ENCODE data around the gene PARN.
A peak's percentile ranks its signal among the peaks of the same experiment; 100 is the strongest.
"Not testable (repeated sequence)": the region's sequence is repeated elsewhere in the genome, so short reads cannot be mapped to it uniquely, and the experiment has no call there.

PARN gene

DNA sequence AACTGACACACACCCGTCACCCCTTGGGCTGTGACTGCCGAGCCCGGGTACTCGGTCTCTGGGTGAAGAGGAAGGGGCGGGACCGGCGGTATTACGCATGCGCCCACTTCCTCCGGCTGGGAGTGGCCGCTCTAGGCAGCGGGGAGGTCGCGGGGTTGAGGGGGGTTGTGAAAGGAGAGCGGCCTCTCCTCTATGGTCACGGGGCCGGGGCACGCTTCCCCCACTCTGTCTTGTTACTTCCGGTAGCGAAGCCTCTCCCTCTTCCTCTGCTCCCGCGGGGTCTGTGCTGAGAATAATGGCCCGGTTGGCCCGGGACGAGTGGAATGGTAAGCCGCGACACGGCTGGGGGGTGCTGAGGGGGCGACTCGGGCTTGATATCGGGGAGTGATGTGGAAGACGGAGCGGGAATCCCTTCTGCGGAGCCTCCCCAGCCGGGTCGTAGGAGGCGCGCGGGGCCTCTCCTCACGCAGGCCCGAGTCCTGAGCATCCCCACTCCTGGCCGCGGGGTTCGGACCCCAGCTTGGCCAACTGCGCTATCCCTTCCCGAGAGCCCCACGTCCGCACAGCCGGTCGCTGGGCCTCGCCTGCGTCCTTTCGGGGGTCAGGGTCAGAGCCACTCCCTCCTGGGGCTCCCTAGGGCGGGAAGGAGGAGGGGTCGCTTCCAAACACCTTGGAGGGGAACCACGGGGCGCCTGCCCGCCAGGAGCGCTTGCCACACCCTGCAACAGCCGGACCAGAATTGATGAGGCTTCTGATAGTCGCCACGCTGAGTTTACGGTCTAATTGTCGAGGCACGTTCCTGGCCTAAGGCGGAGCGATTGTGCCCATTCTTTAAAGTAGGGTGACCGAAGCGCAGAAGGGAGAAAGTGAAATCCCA lies 2.9 kb upstream of the PARN start, which contains the start of gene BFAR:
TSS of gene BFAR (plus strand) at position 259 of the 877 bp plus-strand sequence. CDS start 11,396 bp downstream, outside the sequence.
- peak; percentile 99 for DNase-seq (ENCODE audit: low read depth)

DNA sequence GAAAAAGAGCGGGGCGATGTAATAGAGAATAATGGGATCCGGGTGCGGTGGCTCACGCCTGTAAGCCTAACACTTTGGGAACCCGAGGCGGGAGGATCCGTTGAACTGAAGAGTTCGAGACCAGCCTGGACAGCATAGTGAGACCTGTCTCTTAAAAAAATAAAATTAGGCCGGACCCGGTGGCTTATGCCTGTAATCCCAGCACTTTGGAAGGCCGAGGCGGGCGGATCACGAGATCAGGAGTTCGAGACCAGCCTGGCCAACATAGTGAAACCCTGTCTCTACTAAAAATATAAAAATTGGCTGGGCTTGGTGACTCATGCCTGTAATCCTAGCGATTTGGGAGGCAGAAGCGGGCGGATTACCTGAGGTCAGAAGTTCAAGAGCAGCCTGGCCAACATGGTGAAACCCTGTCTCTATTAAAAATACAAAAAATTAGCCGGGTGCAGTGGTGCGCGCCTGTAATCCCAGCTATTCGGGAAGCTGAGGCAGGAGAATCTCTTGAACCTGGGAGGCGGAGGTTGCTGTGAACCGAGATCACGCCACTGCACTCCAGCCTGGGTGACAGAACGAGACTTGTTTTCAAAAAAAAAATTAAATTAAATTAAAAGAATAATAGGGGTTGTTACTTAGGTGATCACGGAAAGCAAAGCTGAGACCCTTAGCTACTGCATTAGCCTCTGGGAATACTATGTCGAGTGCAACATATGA lies 715 bp upstream of the PARN start:
- DNase-seq (ENCODE audit: low read depth): not testable (repeated sequence)

- no peak for DNase-seq (ENCODE audit: low read depth)
Observed at GRCh38 chr16:14629612-14629918, 495 bp downstream of the PARN start.

- peak; percentile 7 for DNase-seq (ENCODE audit: low read depth)
Observed at GRCh38 chr16:14628806-14629611, 1.1 kb downstream of the PARN start.

GRCh38 chr16:14627078-14627477 lies 3.0 kb downstream of the PARN start:
- no peak for DNase-seq (ENCODE audit: low read depth)

GRCh38 chr16:14618566-14618965 lies 11.5 kb downstream of the PARN start:
- DNase-seq (ENCODE audit: low read depth): no peak

DNA sequence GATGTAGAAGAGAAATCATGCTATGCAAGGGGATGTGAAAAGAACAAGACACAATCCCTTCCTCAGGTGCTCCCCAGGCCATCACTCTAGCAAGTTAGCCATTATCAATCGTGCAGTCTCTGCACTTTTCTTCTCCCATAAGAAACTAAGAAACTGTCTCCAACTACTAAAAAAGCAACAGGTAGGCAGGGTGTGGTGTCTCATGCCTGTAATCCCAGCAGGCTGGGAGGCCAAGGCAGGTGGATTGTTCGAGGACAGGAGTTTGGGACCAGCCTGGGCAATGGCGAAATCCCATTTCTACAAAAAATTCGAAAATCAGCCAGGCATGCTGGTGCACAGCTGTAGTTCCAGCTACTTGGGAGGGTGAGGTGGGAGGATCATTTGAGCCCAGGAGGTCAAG lies 13.8 kb downstream of the PARN start:
- DNase-seq (ENCODE audit: low read depth): no peak

DNA sequence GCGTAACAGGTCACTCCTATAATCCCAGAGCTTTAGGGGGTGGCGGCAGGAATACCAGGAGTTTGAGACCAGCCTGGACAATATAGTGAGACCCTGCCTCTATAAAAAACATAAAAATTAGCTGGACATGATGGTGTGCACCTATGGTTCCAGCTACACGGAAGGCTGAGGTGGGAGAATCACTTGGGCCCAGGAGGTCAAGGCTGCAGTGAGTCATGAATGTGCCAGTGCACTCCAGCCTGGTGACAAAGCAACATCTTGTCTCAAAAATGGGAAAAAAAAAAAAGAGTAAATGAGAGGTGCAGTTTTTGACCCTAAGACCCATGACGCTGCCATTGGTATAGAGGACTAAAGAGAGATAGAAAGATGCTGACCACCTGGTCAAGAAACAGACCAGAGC lies 16.1 kb downstream of the PARN start:
- DNase-seq (ENCODE audit: low read depth): no peak

DNA sequence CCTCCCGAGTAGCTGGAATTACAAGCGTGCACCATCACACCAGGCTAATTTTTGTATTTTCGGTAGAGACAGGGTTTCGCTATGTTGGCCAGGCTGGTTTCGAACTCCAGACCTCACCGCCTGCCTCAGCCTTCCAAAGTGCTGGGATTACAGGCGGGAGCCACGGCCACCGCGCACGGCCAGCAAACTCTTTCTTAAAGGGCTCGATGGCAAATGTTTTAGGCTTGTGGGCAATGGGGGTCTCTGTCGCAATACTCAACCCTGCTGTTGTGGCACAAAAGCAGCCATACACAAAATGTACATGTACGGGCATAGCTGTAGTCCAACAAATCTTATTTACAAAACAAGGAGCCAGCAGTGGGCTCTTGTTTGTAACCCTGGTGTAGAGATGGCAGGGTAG lies 18.4 kb downstream of the PARN start:
- DNase-seq (ENCODE audit: low read depth): no peak

DNA sequence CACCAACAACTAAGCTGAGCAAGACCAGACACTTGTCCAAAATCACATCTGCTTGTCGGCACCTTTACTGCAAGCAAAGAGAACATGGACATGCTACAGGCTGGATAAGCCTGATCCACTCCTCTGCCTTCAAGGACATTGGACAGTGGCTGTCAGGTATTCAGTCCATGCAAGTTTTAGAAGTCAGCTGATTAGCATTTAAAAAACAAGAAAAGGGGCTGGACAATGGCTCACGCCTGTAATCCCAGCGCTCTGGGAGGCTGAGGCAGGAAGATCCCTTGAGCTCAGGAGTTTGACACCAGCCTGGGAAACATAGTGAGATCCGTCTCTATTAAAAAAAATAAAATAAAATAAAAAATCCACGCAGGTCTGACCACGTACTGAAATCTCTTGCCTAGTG lies 20.3 kb downstream of the PARN start:
- DNase-seq (ENCODE audit: low read depth): no peak

GRCh38 chr16:14608604-14609003 lies 21.5 kb downstream of the PARN start:
- DNase-seq (ENCODE audit: low read depth): no peak

- no peak for DNase-seq (ENCODE audit: low read depth)
Observed at GRCh38 chr16:14608111-14608566, 21.9 kb downstream of the PARN start.

DNA sequence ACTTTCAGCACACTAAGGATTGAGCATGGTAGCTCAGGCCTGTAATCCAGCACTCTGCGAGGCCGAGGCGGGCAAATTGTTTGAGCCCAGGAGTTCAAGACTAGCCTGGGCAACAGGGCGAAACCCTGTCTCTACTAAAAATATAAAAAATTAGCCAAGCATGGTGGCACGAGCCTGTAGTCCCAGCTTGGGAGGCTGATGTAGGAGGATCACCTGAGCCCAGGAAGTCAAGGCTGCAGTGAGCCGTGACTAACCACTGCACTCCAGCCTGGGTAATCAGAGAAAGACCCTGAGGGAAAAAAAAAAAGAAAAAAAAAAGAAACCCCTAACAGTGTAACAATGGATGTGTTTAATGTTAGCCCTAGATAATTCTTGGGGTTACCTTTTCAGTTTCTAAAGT lies 24.0 kb downstream of the PARN start:
- no peak for DNase-seq (ENCODE audit: low read depth)

DNA sequence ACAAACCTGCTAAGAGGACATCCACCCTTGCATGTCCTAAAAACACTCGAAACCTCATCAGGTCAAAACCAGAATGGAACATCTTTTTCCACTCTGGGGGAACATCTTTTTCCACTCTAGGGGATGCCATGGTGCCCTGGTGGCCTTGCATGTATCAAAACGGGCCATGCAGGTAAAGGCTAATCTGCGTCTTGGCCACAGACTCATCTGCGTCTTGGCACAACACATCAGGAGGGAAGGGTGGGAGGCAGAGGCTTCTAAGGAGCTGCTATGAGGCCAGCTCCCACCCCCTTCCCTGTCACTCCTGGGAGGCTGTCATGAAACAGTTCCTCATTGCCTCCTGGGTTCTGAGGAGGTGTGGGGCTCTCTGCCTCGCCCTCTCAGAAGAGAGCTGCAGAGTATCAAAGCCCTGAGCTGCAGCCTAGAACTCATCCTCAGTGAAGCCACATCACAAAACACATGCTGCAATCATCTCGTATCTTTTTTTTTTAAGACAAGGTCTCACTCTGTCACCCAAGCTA lies 27.6 kb downstream of the PARN start:
- DNase-seq (ENCODE audit: low read depth): no peak

DNA sequence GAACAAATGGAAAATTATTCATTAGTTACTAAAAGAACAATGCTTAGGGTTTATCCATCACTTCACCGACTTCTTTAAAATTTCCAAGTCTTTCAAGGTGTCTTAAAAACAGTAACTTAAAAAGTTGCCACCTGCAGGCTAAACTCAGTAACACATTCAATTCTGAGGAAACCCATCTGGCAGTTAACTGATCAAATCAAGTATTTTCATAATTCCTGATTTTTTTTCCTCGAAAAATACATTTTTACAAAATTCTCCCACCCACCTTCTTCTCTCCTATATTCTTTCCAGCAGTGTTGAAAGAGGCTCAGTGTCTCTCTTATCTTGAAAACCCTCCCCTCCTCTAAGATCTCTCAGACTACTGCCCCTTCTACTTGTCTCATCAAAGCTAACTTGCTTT lies 29.9 kb downstream of the PARN start:
- DNase-seq (ENCODE audit: low read depth): no peak

- no peak for DNase-seq (ENCODE audit: low read depth)
Observed at GRCh38 chr16:14586637-14587305, 43.3 kb downstream of the PARN start.

DNA sequence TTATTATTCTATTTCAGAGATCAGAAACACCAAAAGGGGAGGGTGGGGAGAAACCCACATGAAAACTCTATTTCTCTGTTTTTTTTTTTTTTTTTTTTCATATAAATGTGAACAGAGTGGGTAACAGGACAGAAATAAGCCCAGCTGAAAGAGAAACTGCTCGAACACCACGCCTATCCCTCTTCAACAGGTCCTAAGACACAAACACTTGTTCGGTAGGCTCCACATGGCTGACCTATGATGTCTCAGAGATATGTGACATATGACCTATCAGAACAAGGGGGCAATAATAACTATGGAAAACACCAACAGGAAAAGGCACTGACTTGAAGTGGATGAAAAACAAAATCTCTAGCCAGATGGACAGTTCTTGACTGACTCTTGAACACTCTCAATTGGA lies 44.8 kb downstream of the PARN start:
- no peak for DNase-seq (ENCODE audit: low read depth)

GRCh38 chr16:14580926-14581325 lies 49.1 kb downstream of the PARN start:
- not testable (repeated sequence) for DNase-seq (ENCODE audit: low read depth)

GRCh38 chr16:14579266-14579665 lies 50.8 kb downstream of the PARN start:
- no peak for DNase-seq (ENCODE audit: low read depth)

DNA sequence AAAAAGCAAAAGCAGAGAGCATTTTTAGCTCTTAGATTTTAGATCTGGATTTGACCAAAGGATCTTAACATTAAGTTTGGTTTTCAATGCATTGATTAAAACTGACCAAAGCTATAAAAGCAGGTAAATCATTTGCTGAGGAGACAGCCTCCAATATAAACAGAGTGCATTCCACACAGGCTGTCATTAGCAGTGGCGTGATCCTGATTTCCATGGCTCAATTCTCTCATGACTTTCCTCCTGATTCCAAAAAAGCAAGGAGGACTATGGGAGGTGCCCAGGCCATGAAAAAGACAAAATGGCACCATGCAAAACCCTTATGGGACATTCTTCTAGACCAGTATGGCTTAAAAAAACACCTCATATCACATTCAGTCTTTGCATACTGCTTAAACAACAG lies 53.5 kb downstream of the PARN start:
- no peak for DNase-seq (ENCODE audit: low read depth)

DNA sequence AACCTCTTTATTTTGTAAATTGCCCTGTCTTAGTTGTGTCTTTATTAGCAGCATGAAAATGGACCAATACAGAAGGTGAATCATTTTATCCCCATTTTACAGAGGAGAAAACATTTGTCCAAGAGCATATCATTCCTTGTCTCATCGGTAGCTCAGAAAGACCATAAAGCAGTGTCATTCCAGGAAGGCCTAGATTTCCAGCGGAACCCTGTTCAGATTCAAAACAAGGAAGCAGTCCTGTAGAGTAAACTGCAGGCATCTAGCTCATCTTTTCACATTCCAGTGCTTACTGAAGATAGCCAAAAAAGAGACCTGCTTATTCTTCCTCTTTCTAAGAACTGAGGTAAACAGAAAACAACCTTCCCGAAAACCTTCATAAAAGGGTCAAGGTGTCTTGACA lies 54.0 kb downstream of the PARN start:
- DNase-seq (ENCODE audit: low read depth): no peak
